ENCODE results near the gene MLEC.

DNA sequence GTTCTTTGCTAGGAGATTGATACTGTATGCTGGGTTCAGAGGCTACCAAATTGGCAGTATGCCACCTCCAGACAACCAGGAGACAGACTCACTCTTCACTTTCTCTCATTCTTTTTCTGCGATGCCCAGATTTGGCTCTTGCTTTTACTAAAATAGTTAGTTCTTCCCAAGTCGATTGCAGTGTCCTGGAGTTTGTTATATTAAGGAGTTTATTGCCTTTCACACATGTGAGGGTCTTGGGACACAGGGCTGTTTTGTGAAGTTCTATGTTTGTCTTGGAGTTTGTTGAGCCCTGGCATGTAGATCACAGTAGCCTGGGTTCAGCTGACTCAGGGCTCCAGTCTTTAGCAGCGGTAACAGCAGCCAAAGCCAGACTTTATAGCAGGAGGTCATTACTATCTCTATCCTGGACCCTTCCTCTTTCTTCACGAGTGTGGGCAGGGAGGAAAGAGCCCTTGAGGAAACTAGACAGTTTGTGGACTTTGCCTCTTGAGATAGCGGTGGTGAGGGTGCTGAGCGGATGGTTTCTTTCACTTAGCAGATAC is 1.6 kb downstream of the MLEC start:
- TF ChIP-seq, protein P1, sequence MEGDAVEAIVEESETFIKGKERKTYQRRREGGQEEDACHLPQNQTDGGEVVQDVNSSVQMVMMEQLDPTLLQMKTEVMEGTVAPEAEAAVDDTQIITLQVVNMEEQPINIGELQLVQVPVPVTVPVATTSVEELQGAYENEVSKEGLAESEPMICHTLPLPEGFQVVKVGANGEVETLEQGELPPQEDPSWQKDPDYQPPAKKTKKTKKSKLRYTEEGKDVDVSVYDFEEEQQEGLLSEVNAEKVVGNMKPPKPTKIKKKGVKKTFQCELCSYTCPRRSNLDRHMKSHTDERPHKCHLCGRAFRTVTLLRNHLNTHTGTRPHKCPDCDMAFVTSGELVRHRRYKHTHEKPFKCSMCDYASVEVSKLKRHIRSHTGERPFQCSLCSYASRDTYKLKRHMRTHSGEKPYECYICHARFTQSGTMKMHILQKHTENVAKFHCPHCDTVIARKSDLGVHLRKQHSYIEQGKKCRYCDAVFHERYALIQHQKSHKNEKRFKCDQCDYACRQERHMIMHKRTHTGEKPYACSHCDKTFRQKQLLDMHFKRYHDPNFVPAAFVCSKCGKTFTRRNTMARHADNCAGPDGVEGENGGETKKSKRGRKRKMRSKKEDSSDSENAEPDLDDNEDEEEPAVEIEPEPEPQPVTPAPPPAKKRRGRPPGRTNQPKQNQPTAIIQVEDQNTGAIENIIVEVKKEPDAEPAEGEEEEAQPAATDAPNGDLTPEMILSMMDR (IDR thresholded peaks at IDR 0.05; ENCODE audit: low read length), result no peak
- TF ChIP-seq EZH2 (IDR thresholded peaks at IDR 0.05; ENCODE audit: borderline replicate concordance, low read length), result no peak

Data from OCI-LY1 (cell line).